H9 (cell line): Measurements from ENCODE around the gene STARD3. TPM values are rescaled to one million over a fixed set of nuclear protein-coding genes. Genes with fewer than 3 reads are reported as not detected.

Experiments used
- DNase-seq: peaks from one replicate; pipeline ENCODE4 v3.0.0-alpha.2; 2017
- H2AFZ ChIP-seq: one replicate; pipeline ENCODE4 v1.6.1; 2013; ENCODE audit warnings: mild to moderate bottlenecking, low read length, control low read depth, moderate library complexity
- H2AK5ac ChIP-seq: 2 replicates; pipeline ENCODE4 v1.6.1; 2013; ENCODE audit warnings: low read length, control low read depth, mixed read lengths; ENCODE audit not compliant: insufficient read length
- H2BK120ac ChIP-seq: one replicate; pipeline ENCODE4 v1.6.1; 2013; ENCODE audit warnings: low read depth, mild to moderate bottlenecking, low read length, control low read depth, inconsistent platforms; ENCODE audit not compliant: poor library complexity, severe bottlenecking
- H2BK12ac ChIP-seq: 2 replicates; pipeline ENCODE4 v1.6.1; 2013; ENCODE audit warnings: low read length, control low read depth, mixed read lengths, low read depth; ENCODE audit not compliant: insufficient read length
- H2BK15ac ChIP-seq: 2 replicates; pipeline ENCODE4 v1.6.1; 2013; ENCODE audit warnings: low read depth, low read length, control low read depth
- H2BK20ac ChIP-seq: one replicate; pipeline ENCODE4 v1.6.1; 2013; ENCODE audit warnings: low read depth, mild to moderate bottlenecking, low read length, control low read depth, inconsistent platforms; ENCODE audit not compliant: poor library complexity, severe bottlenecking
- H2BK5ac ChIP-seq: 2 replicates; pipeline ENCODE4 v1.6.1; 2013; ENCODE audit warnings: low read length, control low read depth, mixed read lengths; ENCODE audit not compliant: insufficient read length
- H3K14ac ChIP-seq: 2 replicates; pipeline ENCODE4 v1.6.1; 2013; ENCODE audit warnings: low read length, control low read depth; ENCODE audit not compliant: insufficient read depth
- H3K18ac ChIP-seq: 2 replicates; pipeline ENCODE4 v1.6.1; 2013; ENCODE audit warnings: low read depth, mild to moderate bottlenecking, mixed read lengths, low read length, control low read depth; ENCODE audit not compliant: insufficient read length
- H3K23ac ChIP-seq: 2 replicates; pipeline ENCODE4 v1.6.1; 2013; ENCODE audit warnings: low read length, control low read depth, mixed read lengths, low read depth; ENCODE audit not compliant: insufficient read length
- H3K23me2 ChIP-seq: 2 replicates; pipeline ENCODE4 v1.6.1; 2013; ENCODE audit warnings: low read depth, mild to moderate bottlenecking, mixed read lengths, low read length, control low read depth; ENCODE audit not compliant: insufficient read length, poor library complexity, severe bottlenecking
- H3K27ac ChIP-seq: 2 replicates; pipeline ENCODE4 v1.5.1; 2013; ENCODE audit warnings: low read length, control low read depth, mixed read lengths, low read depth; ENCODE audit not compliant: insufficient read length
- H3K27me3 ChIP-seq: 2 replicates; pipeline ENCODE4 v1.6.1; 2013; ENCODE audit warnings: low read length, control low read depth, inconsistent platforms; ENCODE audit not compliant: insufficient read depth
- H3K4ac ChIP-seq: 2 replicates; pipeline ENCODE4 v1.6.1; 2013; ENCODE audit warnings: low read depth, mild to moderate bottlenecking, control low read depth, inconsistent platforms, low read length, moderate library complexity
- H3K4me1 ChIP-seq: 2 replicates; pipeline ENCODE4 v1.6.1; 2013; ENCODE audit warnings: low read length, control low read depth, inconsistent platforms; ENCODE audit not compliant: insufficient read depth
- H3K4me2 ChIP-seq: 2 replicates; pipeline ENCODE4 v1.6.1; 2013; ENCODE audit warnings: low read length, control low read depth, mixed read lengths; ENCODE audit not compliant: insufficient read length, insufficient read depth
- H3K56ac ChIP-seq: 2 replicates; pipeline ENCODE4 v1.6.1; 2013; ENCODE audit warnings: low read depth, mild to moderate bottlenecking, mixed read lengths, low read length, control low read depth; ENCODE audit not compliant: insufficient read length
- H3K79me1 ChIP-seq: 2 replicates; pipeline ENCODE4 v1.6.1; 2013; ENCODE audit warnings: low read depth, mild to moderate bottlenecking, moderate library complexity, low read length, control low read depth, inconsistent platforms; ENCODE audit not compliant: insufficient read depth, poor library complexity, severe bottlenecking
- H3K79me2 ChIP-seq: 2 replicates; pipeline ENCODE4 v1.6.1; 2013; ENCODE audit warnings: low read length, control low read depth, inconsistent platforms; ENCODE audit not compliant: insufficient read depth
- H3K9ac ChIP-seq: 2 replicates; pipeline ENCODE4 v1.6.1; 2013; ENCODE audit warnings: low read length, control low read depth, mixed read lengths; ENCODE audit not compliant: insufficient read length; ENCODE audit errors: extremely low read depth
- H3K9me3 ChIP-seq: one replicate; pipeline ENCODE4 v1.6.1; 2013; ENCODE audit warnings: low read depth, low read length, inconsistent platforms; ENCODE audit not compliant: control insufficient read depth
- H3T11ph ChIP-seq: one replicate; pipeline ENCODE4 v1.6.1; 2013; ENCODE audit warnings: mild to moderate bottlenecking, low read length, control low read depth, inconsistent platforms
- H4K20me1 ChIP-seq: one replicate; pipeline ENCODE4 v1.6.1; 2013; ENCODE audit not compliant: control insufficient read depth, insufficient read length, insufficient read depth
- H4K5ac ChIP-seq: 2 replicates; pipeline ENCODE4 v1.6.1; 2013; ENCODE audit warnings: low read depth, mild to moderate bottlenecking, mixed read lengths, low read length, control low read depth; ENCODE audit not compliant: insufficient read length
- H4K8ac ChIP-seq: replicated peaks from 2 replicates; pipeline ENCODE4 v1.6.1; 2013; ENCODE audit warnings: low read length, control low read depth, mixed read lengths, low read depth; ENCODE audit not compliant: insufficient read length
- H4K91ac ChIP-seq: 2 replicates; pipeline ENCODE4 v1.6.1; 2013; ENCODE audit warnings: low read depth, mild to moderate bottlenecking, moderate library complexity, mixed read lengths, low read length, control low read depth; ENCODE audit not compliant: insufficient read length
- H3K27ac Mint-ChIP-seq, 3 experiments: 2 replicates in 2 of 3; 3 replicates in 1 of 3; pipeline ENCODE4 v1.8.0; 2020 to 2021; ENCODE audit warnings: mixed read lengths in 3 of 3, mild to moderate bottlenecking in 1 of 3, moderate library complexity in 1 of 3
- H3K27me3 Mint-ChIP-seq: 2 replicates; pipeline ENCODE4 v1.8.0; 2021; ENCODE audit warnings: low read depth, mild to moderate bottlenecking, moderate library complexity, mixed read lengths
- H3K36me3 Mint-ChIP-seq, 3 experiments: 2 replicates in 2 of 3; 3 replicates in 1 of 3; pipeline ENCODE4 v1.8.0; 2020 to 2021; ENCODE audit warnings: low read depth in 3 of 3, mixed read lengths in 3 of 3; ENCODE audit not compliant: insufficient read depth in 1 of 3
- H3K4me1 Mint-ChIP-seq, 2 experiments: 2 replicates each; pipeline ENCODE4 v1.8.0; 2020; ENCODE audit warnings: mixed read lengths in 2 of 2
- H3K4me3 Mint-ChIP-seq, 2 experiments: 2 replicates in 1 of 2; 3 replicates in 1 of 2; pipeline ENCODE4 v1.8.0; 2020 to 2021; ENCODE audit warnings: mild to moderate bottlenecking in 2 of 2, mixed read lengths in 2 of 2, moderate library complexity in 1 of 2
- H3K9me3 Mint-ChIP-seq, 2 experiments: 2 replicates in 1 of 2; 3 replicates in 1 of 2; pipeline ENCODE4 v1.8.0; 2020; ENCODE audit warnings: mild to moderate bottlenecking in 2 of 2, mixed read lengths in 2 of 2, moderate library complexity in 1 of 2
- CTCF ChIP-seq: fragments of 200-600 bp; sonication (generic); conservative IDR thresholded peaks from 3 replicates; pipeline ENCODE4 v1.8.0; 2021; ENCODE audit warnings: antibody characterized with exemption, mild to moderate bottlenecking
- WGBS: extraction: QIAGEN DNeasy Blood & Tissue Kit; methylation state at CpG from one replicate; pipeline ENCODE4 v1.1.7; 2013; ENCODE audit warnings: missing lambda C conversion rate, low lambda C conversion rate, mixed read lengths; ENCODE audit not compliant: insufficient read length; ENCODE audit errors: extremely low coverage; 5-methylcytosine and 5-hydroxymethylcytosine counted together
- total RNA-seq: library from RNA; stranded (reverse); gene quantifications from 2 replicates; pipeline ENCODE4 v1.2.1, GENCODE V29; 2021

STARD3 gene
- total RNA-seq, 1 experiment from 2014 or later, result 51.3 TPM

- WGBS, result no CpG with 5 or more reads among the region's 6 CpGs
- H3K27me3 Mint-ChIP-seq, result no peaks in the 10 kb centered on the region
- H3K27ac Mint-ChIP-seq, result peak overlapping the region; percentile 25 to 61 (median 45); a peak in 2 of 7 replicates
- H4K8ac ChIP-seq, result no peak overlapping the region
- H4K5ac ChIP-seq, result no peak overlapping the region
- no peak overlapping the region for H3K9ac ChIP-seq
- no peak overlapping the region for H2AK5ac ChIP-seq
- peak overlapping the region; percentile 99 for H3K4me2 ChIP-seq
- no peak for TF ChIP-seq CTCF
- no peak overlapping the region for H3K4ac ChIP-seq
- no peak overlapping the region for H2BK5ac ChIP-seq
- no peaks in the 10 kb centered on the region for H4K20me1 ChIP-seq
- no peaks in the 10 kb centered on the region for H3K27me3 ChIP-seq
- no peaks in the 10 kb centered on the region; a peak in 1 of 5 replicates for H3K9me3 Mint-ChIP-seq
- H2BK12ac ChIP-seq, result no peak overlapping the region
- H3K56ac ChIP-seq, result no peak overlapping the region
- no peak overlapping the region for H3K18ac ChIP-seq
- no peaks in the 10 kb centered on the region for H3K79me1 ChIP-seq
- no peak overlapping the region for H2AFZ ChIP-seq
- no peak overlapping the region for H2BK120ac ChIP-seq
- H3K27ac ChIP-seq, result no peak overlapping the region
- no peak overlapping the region for H4K91ac ChIP-seq
- DNase-seq, result no peak
- H3K23ac ChIP-seq, result no peak overlapping the region
- no peak overlapping the region for H2BK20ac ChIP-seq
- H2BK15ac ChIP-seq, result no peak overlapping the region
- H3K23me2 ChIP-seq, result peaks cover 8% of the 10 kb centered on the region
- H3K4me3 Mint-ChIP-seq, result peak overlapping the region; percentile 91 to 96
- no peak overlapping the region for H3T11ph ChIP-seq
- no peaks in the 10 kb centered on the region; the same call in 1 of the 2 replicates for H3K79me2 ChIP-seq
- no peaks in the 10 kb centered on the region for H3K9me3 ChIP-seq
- H3K36me3 Mint-ChIP-seq, result peaks cover 0 to 3% (median 0%) of the 10 kb centered on the region in 3 experiments; a peak in 3 of 7 replicates
- peaks cover 64% of the 10 kb centered on the region in 2 experiments for H3K4me1 Mint-ChIP-seq
- peaks cover 17% of the 10 kb centered on the region; the same call in 1 of the 2 replicates for H3K4me1 ChIP-seq
- no peak overlapping the region for H3K14ac ChIP-seq
Measured at GRCh38 chr17:39636587-39636926, 387 bp upstream of the STARD3 start.
